DND-41 (cell line): ENCODE data around the gene OSBPL1A.

Source experiments
- EZH2 ChIP-seq: IDR thresholded peaks from 3 replicates; pipeline ENCODE4 v1.6.1; 2012; ENCODE audit warnings: borderline replicate concordance, low read depth, mild to moderate bottlenecking, moderate library complexity, low read length, inconsistent platforms; ENCODE audit not compliant: severe bottlenecking
- TF ChIP-seq, protein P1 (sequence below): IDR thresholded peaks from 2 replicates; pipeline ENCODE4 v1.5.1; 2012; ENCODE audit warnings: borderline replicate concordance, low read length, moderate library complexity, mild to moderate bottlenecking; ENCODE audit not compliant: poor library complexity, severe bottlenecking; ENCODE audit errors: extremely low read depth

DNA sequence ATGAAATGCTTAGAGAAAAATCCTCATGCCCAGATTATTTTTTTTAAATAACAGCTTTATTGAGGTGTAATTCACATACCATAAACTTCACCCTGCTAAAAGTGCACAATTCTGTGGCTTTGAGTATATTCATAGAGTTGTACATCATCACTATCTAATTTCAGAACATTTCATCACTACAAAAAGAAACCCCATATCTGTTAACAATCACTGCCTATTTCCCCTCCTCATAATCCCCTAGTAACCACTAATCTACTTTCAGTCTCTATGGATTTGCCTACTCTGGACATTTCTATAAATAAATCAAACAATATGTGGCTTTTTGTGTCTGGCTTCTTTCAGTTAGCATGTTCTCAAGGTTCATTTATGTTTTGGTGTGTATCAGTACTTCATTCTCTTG, 51.4 kb downstream of the OSBPL1A start:
- TF ChIP-seq, protein P1, sequence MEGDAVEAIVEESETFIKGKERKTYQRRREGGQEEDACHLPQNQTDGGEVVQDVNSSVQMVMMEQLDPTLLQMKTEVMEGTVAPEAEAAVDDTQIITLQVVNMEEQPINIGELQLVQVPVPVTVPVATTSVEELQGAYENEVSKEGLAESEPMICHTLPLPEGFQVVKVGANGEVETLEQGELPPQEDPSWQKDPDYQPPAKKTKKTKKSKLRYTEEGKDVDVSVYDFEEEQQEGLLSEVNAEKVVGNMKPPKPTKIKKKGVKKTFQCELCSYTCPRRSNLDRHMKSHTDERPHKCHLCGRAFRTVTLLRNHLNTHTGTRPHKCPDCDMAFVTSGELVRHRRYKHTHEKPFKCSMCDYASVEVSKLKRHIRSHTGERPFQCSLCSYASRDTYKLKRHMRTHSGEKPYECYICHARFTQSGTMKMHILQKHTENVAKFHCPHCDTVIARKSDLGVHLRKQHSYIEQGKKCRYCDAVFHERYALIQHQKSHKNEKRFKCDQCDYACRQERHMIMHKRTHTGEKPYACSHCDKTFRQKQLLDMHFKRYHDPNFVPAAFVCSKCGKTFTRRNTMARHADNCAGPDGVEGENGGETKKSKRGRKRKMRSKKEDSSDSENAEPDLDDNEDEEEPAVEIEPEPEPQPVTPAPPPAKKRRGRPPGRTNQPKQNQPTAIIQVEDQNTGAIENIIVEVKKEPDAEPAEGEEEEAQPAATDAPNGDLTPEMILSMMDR: no peak
- TF ChIP-seq EZH2: no peak
